Activated CD4-positive, CD25-positive, alpha-beta regulatory T cell (primary cell): ENCODE measurements around the gene CADPS2.

Experiments used
- DNase-seq, 4 experiments: peaks; one replicate each; lab custom pipeline; 2025; lab: John Stamatoyannopoulos, UW

The CADPS2 gene

GRCh38 chr7:122448893-122449589 lies 437.2 kb downstream of the CADPS2 start:
- DNase-seq, result no peak

DNA sequence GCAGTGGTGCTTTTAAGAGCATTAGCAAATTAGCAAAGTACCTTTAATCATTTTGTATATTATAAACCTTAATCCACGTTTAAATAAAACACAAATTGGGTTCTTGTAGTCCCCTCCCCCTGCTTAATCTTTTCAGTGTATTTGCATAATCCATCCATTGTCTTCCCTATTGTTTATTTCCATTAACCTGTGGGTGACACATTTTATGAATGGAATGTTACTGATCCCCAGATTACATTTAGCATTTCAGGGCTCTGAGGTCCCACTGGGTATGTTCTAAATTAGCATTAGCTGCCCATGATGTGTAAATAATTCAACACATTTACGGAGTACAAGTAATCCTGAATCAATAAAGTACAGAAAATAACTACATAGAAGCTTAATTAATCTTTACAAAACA lies 443.3 kb downstream of the CADPS2 start:
- no peak for DNase-seq

DNA sequence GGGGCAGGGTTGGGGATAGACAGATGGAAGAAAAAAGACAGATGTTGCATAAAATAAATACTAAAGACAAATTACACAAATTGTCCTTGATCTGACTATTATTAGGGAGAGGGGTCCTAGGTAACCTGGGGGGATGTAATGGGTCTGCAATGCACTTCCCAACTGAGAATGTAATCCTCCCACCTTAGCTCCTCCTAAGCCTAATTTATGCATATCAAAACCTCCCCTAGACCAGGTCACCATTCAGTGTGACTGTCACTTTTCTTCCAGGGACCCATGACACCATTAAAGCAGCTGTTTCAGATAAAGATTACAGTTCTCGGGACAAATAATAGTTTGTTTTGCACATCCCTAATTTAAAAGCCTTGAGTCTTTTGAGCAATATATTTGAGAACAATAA lies 447.8 kb downstream of the CADPS2 start:
- no peak for DNase-seq

DNA sequence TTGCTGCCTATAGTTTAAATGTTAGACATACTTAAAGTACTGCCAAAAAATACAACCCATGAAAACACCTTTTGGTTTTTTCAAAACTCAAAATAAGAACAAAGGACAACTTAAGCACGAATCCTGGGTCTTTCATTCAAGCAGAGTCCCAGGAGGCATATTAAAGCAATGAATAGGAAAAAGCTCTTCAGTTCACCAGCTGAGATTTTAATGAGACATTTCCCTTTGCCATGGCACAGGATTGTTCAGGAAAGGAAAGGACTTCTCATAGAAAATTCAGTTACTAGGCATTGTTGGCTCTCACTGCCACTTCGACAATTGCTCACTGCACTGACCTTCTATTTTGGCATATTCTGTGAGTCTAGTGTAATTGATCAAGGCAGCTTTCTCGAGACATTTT lies 448.3 kb downstream of the CADPS2 start:
- no peak for DNase-seq

DNA sequence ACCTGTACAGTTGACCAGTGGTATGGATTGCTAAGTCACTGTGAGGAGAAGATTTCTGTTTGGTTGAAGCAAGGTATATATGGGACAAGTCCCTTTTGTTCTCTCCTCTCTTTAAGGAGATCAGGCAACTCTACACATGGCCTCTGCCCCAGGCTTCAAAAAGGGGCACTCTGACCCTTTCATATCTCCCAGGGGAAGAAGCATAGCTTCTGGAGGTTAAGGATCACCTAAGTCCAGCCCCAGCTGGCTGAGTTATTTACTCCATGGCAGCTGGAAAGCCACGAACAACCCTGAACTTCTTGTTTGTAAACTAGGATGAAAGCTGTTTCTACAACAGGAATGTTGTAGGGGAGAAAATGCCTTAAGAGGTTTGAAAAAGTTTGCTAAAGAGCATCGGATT lies 452.5 kb downstream of the CADPS2 start:
- DNase-seq, result no peak

GRCh38 chr7:122430710-122431109 lies 455.6 kb downstream of the CADPS2 start:
- no peak for DNase-seq

GRCh38 chr7:122429926-122430325 lies 456.3 kb downstream of the CADPS2 start:
- no peak for DNase-seq

DNA sequence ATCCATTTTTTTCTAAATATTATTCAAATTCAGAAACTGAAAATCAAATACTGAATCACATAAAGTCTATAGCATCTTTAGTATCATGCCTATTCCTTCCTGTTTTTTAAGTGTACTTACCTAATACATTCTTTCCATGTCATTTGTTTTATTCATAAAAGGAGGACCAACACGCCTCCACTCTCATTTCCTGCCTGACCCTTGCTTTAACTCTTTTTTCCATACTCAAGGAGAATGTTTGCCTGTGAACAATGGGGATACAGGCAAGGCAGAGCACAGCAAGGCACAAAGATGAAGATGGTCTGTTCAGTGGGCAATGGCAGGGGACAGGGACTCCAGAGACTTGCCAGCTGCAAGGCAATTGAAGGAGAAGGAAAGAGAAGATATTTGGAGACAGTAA lies 460.5 kb downstream of the CADPS2 start:
- DNase-seq, result no peak

DNA sequence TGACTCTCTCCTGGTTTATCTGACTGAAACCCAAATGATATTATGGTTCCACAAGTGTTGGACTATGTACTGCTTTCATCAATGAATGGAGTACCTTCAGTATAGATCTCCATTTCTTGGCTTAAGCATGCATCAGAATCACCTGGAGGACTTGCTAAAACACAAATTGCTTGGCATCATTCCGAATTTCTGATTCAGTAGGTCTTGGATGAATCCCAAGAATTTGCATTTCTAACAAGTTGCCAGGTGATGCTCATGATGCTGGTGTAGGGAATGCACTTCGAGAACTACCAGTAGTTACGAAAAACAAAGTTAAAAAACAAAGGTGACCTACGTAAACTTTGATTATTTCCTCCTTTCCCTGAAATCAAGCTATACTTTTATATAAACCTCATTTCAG lies 462.7 kb downstream of the CADPS2 start:
- DNase-seq, result no peak

GRCh38 chr7:122416336-122416735 lies 469.9 kb downstream of the CADPS2 start:
- DNase-seq, result no peak

GRCh38 chr7:122415510-122415909 lies 470.8 kb downstream of the CADPS2 start:
- no peak for DNase-seq

DNA sequence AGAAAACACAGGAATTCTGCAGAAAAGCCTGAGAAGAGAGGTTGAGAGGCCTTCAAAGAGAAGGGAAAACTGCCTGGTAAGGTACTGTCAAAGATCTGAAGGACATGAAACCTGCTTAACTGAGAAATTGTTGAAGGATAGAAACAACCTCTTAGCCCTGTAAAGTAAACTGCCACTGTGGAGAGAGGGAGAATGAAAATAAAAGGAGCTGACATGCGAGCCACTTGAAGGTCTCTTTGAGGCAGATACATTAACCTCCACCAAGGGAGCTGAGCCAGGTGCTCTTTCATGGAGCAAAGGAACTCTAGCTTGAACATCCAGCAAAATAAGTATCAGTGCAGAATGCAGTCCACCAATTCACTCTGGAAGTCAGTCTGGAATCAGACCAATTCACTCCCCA lies 472.9 kb downstream of the CADPS2 start:
- DNase-seq, result no peak

- DNase-seq, result no peak
Measured at GRCh38 chr7:122412883-122413282, 473.4 kb downstream of the CADPS2 start.

DNA sequence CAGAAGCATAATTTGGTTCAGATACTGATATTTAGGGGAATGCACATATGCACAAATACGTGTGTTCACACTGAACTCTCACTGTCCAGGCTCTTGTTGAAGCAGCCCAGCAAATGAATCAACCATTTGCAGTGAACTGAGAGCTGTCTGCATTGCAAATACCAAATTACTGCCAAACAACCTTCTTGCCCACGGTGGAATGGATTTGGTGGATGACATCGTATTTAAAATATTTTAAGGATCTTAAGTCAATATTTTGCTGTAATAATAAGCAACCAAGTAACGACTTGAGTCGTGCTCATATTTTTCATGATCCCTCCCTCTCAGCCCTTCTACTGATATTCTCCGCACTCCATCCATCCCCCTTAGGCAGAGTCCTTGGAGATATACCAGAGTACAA lies 473.8 kb downstream of the CADPS2 start:
- no peak for DNase-seq

DNA sequence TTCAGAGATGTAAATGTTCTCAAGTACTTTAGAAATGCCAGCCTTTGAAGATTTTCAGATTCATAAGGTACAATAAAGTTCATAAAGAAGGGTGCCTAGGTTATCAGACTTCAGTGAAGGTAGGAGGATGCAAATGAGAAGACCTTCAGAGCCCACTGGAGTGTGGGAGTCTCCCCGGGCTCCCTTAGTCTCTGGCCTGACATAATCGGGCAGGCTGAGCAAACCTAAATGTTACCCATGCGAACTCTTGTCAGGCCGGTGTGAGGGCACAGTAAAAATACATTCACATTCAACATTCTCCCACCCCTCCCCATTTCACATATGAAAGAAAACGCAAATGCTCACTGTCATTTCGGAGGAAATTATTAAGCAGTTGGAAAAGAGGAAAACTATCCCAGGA lies 479.1 kb downstream of the CADPS2 start:
- no peak for DNase-seq

DNA sequence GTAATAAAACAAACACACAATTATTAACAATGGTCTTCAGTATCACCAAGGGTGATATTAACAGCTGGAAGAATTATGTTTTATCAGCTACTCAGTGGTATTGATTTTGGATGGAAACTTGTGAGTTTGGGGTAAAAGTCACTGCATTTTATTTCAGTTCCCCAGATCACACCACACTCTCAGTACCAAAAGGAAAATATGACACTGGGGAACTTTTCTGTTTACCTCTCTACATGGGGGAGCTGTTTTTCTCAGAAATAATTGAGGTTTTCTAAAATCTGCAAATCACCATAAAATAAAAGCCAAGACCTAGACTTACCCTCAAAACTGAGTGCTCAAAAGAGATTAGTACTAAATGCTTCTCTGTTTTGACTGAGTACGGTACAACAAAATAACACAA lies 483.1 kb downstream of the CADPS2 start:
- no peak for DNase-seq

DNA sequence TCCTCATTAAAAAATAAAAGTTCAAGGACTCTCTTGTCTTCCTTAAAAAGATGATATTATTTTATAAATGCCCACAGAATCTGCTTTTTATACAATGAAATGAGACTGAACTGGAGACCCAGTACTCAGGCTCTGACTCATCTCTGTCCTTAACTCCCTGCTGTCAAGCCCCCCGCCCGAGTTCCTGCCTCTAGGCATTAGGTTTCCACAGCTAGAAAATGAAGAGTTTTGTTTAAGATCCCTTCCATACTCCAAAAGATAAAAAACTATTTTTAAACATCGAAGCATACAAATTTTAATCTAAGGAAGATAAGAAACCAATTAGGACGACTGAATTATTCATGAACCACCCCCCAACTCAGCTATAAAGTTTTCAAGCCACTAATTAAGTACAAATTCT lies 484.0 kb downstream of the CADPS2 start:
- no peak for DNase-seq

DNA sequence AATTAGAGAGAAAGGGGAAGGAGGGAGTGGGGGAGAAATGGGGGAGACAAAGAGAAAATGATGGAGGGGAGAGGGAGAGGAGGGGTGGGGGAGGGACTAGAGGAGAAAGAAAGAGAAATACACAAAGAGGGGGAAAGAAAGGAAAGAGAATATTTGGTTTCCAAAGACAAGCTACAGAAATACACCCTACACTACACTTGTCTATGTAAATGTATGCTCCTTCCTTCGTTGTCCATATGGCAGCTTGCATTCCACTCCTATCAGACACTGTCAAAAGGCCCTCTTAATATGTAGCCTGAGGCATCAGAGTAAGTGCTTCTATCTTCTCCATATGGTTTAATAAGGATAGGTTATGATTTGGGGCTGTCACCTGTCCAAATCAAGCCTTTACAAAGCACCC lies 488.9 kb downstream of the CADPS2 start:
- DNase-seq, result no peak

GRCh38 chr7:122394512-122394911 lies 491.7 kb downstream of the CADPS2 start:
- no peak for DNase-seq

- no peak for DNase-seq
Measured at GRCh38 chr7:122384528-122384927, 501.7 kb downstream of the CADPS2 start.

GRCh38 chr7:122383934-122384333 lies 502.3 kb downstream of the CADPS2 start:
- DNase-seq, result no peak

DNA sequence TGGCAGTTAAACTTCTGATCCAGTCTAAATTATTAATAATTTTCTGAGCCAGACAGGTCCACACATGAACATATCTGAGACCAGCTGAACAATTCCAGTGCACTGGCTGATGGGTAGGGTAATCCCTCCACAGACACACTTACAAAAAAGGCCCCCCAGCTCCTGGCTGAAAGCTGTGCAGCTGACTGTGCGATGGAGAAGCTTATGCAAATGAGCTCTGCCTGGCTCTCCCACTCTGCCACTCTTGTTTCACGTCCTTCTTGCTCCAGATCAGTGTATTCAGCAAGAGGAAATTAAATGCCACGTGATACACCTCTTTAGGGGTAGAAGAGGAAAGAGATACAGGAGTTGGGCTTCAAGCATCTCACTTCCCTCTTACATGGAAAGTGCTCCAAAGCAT lies 505.3 kb downstream of the CADPS2 start:
- DNase-seq, result no peak

GRCh38 chr7:122379491-122379890 lies 506.8 kb downstream of the CADPS2 start:
- no peak for DNase-seq

DNA sequence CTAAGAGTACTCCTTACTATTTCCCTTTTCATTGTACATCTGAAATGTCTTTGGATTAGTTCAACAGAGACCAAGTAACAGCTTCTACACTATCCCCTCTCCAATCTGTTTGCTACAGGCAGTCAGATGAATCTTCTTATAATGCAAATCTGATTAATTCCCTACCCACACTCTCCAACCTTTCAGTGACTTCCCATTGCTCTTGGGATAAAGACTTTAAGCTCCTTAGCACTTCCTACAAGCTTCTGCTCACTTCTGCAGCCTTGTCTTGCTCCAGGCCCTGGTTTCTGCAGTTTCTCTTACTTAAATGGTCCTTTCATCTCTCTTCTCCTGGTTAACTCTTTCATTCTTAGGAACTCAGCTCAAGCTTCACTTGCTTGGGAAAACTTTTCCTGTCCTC lies 516.5 kb downstream of the CADPS2 start:
- DNase-seq, result no peak
